Esophagus muscularis mucosa (tissue), 4 donors: ENCODE results near the gene HGS. TPM values are rescaled to one million over a fixed set of nuclear protein-coding genes. Genes with fewer than 3 reads are reported as not detected.

Experiments used
- DNase-seq: peaks from one replicate; pipeline ENCODE4 v3.0.0-alpha.2; 2017; ENCODE audit errors: extremely low spot score
- H3K27ac ChIP-seq, 4 donors: fragments of 200-600 bp; sonication (generic); replicated peaks in 1 of 4; 1 replicate in 3 of 4; 2 replicates in 1 of 4; pipeline ENCODE4 v1.5.1; 2016 to 2019; ENCODE audit warnings: mild to moderate bottlenecking in 1 of 4
- H3K27me3 ChIP-seq, 4 donors: fragments of 200-600 bp; sonication (generic); one replicate each; pipeline versions ENCODE4 v1.5.1 to v1.6.0; 2016 to 2019
- H3K36me3 ChIP-seq, 4 donors: fragments of 200-600 bp; sonication (generic); one replicate each; pipeline ENCODE4 v1.5.1; 2016 to 2019
- H3K4me1 ChIP-seq, 4 donors: fragments of 200-600 bp; sonication (generic); one replicate each; pipeline ENCODE4 v1.5.1; 2016 to 2019
- H3K4me3 ChIP-seq, 4 donors: fragments of 200-600 bp; sonication (generic); 1 replicate in 2 of 4; 2 replicates in 2 of 4; pipeline ENCODE4 v1.5.1; 2016 to 2019; ENCODE audit warnings: mild to moderate bottlenecking in 4 of 4, moderate library complexity in 1 of 4
- H3K9me3 ChIP-seq, 4 donors: fragments of 200-600 bp; sonication (generic); 1 replicate in 3 of 4; 2 replicates in 1 of 4; pipeline ENCODE4 v1.5.1; 2016 to 2019
- EP300 ChIP-seq: sonication (generic); formaldehyde crosslinking; IDR thresholded peaks from one replicate; pipeline ENCODE4 v1.6.1; 2017; ENCODE audit warnings: antibody characterized with exemption
- POLR2A ChIP-seq: fragments of 450-650 bp; IDR thresholded peaks from one replicate; pipeline ENCODE4 v1.6.1; 2017; ENCODE audit warnings: antibody characterized with exemption, moderate library complexity, mild to moderate bottlenecking, low read depth
- POLR2AphosphoS5 ChIP-seq, 2 donors: sonication (generic); formaldehyde crosslinking; IDR thresholded peaks; one replicate each; pipeline ENCODE4 v1.6.1; 2017; ENCODE audit warnings: antibody characterized with exemption in 2 of 2
- WGBS: methylation state at CpG from one replicate; pipeline ENCODE4 v1.1.5; 2018; 5-methylcytosine and 5-hydroxymethylcytosine counted together
- intact Hi-C: fragments of 100-400 bp; cut with DNase I; formaldehyde crosslinking; loops from one replicate; pipeline ENCODE4 v1.15.1; 2023
- total RNA-seq, 4 donors: library from RNA; depleted of rRNA; stranded (reverse); fragments of >200 nt; gene quantifications; one replicate each; pipeline versions ENCODE4 v1.1.0 to v1.2.1, GENCODE V29; 2016
- TF ChIP-seq, protein P1 (sequence below), 3 experiments: fragments of 200-600 bp in 2 of 3; fragments of 450-650 bp in 1 of 3; sonication (generic) in 2 of 3; IDR thresholded peaks; one replicate each; pipeline ENCODE4 v1.5.1; 2017 to 2019; ENCODE audit warnings: antibody characterized with exemption in 3 of 3, mild to moderate bottlenecking in 2 of 3, moderate library complexity in 1 of 3

The HGS gene
- total RNA-seq, 4 donors from 2014 or later, result 47.8 to 99.1 (median 65.5) TPM

DNA sequence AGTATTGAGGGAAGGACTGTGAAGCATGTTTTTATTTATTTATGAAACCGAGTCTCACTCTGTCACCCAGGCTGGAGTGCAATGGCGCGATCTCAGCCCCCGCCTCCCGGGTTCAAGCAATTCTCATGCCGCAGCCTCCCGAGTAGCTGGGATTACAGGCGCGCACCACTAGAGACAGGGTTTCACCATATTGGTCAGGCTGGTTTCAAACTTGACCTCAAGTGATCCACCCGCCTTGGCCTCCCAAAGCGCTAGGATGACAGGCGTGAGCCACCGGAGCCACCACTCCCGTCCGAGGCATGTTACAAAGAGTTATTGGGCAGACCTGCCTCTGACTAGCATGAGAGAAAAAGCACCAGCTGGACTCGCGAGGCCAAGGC lies 22.4 kb downstream of the HGS start:
- intact Hi-C loops, result no loop called here
- 94% methylated on average over 14 of the region's 17 CpGs for WGBS

DNA sequence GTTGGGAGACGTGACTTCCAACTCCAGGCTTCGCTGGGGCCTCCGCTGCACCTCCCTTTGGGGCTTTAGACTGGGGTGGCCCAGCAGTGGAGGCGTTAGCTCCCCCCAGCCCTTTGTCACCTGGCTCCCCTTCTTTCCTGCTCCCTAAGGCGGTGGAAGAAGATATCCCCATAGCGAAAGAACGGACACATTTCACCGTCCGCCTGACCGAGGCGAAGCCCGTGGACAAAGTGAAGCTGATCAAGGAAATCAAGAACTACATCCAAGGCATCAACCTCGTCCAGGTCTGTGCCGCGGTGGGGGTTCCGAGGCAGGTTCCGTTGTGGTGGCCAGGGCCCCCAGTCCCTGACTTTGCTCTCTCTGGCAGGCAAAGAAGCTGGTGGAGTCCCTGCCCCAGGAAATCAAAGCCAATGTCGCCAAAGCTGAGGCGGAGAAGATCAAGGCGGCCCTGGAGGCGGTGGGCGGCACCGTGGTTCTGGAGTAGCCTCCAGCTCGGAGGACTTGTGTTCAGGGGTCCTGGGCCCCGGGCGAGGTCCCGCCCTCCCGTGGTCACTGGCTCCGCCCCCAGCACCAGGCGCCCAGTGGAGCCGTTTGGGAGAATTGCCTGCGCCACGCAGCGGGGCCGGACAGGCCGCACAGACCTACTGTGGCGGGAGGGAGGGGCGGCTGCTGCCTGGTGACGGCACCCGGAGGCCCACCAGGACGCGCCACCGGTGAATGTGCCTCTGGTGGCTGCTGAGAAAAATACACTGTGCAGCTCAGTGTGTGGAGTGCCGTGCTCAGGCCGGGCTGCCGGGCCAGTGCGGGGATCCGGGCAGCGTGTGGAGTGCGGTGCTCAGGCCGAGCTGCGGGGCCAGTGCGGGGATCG lies 23.2 kb downstream of the HGS start:
- TF ChIP-seq, protein P1, sequence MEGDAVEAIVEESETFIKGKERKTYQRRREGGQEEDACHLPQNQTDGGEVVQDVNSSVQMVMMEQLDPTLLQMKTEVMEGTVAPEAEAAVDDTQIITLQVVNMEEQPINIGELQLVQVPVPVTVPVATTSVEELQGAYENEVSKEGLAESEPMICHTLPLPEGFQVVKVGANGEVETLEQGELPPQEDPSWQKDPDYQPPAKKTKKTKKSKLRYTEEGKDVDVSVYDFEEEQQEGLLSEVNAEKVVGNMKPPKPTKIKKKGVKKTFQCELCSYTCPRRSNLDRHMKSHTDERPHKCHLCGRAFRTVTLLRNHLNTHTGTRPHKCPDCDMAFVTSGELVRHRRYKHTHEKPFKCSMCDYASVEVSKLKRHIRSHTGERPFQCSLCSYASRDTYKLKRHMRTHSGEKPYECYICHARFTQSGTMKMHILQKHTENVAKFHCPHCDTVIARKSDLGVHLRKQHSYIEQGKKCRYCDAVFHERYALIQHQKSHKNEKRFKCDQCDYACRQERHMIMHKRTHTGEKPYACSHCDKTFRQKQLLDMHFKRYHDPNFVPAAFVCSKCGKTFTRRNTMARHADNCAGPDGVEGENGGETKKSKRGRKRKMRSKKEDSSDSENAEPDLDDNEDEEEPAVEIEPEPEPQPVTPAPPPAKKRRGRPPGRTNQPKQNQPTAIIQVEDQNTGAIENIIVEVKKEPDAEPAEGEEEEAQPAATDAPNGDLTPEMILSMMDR (IDR thresholded peaks at IDR 0.05), result no peak
- TF ChIP-seq POLR2A, result no peak
- TF ChIP-seq POLR2AphosphoS5 (IDR thresholded peaks at IDR 0.05), result no peak
- TF ChIP-seq EP300, result no peak
- no peak overlapping the region for H3K27ac ChIP-seq
- no peak overlapping the region for H3K4me3 ChIP-seq

More for the DNA sequence above, 22.4 kb downstream of the HGS start:
- peaks cover 11 to 47% (median 43%) of the 10 kb centered on the region in 4 donors for H3K36me3 ChIP-seq
- no peaks in the 10 kb centered on the region for H3K9me3 ChIP-seq
- TF ChIP-seq, protein P1 (IDR thresholded peaks at IDR 0.05), result no peak
- no peak for TF ChIP-seq EP300
- TF ChIP-seq POLR2A, result no peak
- no peak for TF ChIP-seq POLR2AphosphoS5 (IDR thresholded peaks at IDR 0.05)
- DNase-seq, result no peak
- H3K4me3 ChIP-seq, result no peak overlapping the region
- H3K27ac ChIP-seq, result no peak overlapping the region
- H3K27me3 ChIP-seq, result peaks cover 0 to 6% (median 0%) of the 10 kb centered on the region in 4 donors
- peaks cover 39 to 44% (median 39%) of the 10 kb centered on the region in 4 donors for H3K4me1 ChIP-seq

DNA sequence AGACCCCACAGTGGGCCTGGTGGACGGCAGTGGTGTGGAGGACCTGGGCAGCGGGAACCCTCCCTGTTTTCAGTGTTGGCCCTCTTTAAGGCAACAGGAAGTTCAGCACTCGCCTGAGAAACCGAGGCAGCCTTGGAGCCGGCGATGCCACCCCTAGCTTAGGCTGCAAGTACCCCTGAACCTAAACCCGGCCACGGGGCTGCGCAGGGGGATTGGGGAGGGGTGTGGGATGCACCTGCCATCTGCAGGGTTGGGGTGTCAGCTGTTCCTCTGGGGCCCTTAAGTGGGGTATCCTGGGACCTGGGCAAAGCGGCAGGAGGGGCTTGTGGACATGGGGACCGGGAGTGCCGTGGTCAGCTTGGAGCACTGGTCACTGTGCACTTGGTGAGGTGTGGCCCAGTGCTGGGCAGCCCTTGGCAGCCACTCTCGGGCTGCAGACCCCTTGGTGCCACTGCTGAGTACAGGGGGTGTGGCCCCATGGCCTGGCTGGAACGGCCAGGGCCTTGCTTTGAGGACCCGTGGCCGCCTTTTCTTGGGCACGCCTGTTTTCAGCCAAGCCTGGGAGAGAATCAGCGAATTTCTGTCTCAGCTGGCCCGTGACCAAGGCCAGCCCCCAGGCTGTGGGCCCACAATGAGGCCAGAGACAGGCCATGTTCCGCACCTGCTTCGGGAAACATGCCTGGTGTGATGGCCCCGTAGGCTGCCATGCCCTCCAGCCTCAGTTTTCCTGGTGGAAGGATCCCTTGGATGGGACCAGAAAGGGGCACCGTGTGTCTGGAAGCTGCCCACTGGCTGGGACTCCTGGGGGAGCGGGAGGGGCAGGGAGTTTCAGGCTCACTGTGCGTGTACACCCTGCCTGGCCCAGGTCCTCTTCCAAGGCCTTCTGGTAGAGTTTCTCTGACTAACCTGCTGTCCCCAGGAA lies 24.2 kb downstream of the HGS start:
- DNase-seq, result no peak
- 89% methylated on average over 15 of the region's 25 CpGs for WGBS
- TF ChIP-seq POLR2A (no peak), EP300 (no peak), POLR2AphosphoS5 (IDR thresholded peaks at IDR 0.05) (no peak)
- TF ChIP-seq, protein P1 (IDR thresholded peaks at IDR 0.05), result no peak
- peaks cover 9 to 40% (median 36%) of the 10 kb centered on the region in 4 donors for H3K36me3 ChIP-seq
- peaks cover 32 to 42% (median 38%) of the 10 kb centered on the region in 4 donors for H3K4me1 ChIP-seq
- peaks cover 0 to 6% (median 0%) of the 10 kb centered on the region in 4 donors for H3K27me3 ChIP-seq
- intact Hi-C loops, result no loop called here
- H3K4me3 ChIP-seq, result no peak overlapping the region
- H3K27ac ChIP-seq, result no peak overlapping the region
- no peaks in the 10 kb centered on the region for H3K9me3 ChIP-seq

More for the DNA sequence above, 23.2 kb downstream of the HGS start:
- Histone ChIP-seq H3K27me3 (peaks cover 0 to 6% (median 0%) of the 10 kb centered on the region in 4 donors), H3K4me1 (peaks cover 35 to 43% (median 38%) of the 10 kb centered on the region in 4 donors), H3K9me3 (no peaks in the 10 kb centered on the region), H3K36me3 (peaks cover 9 to 40% (median 36%) of the 10 kb centered on the region in 4 donors)
- 93% methylated on average over 32 of the region's 54 CpGs for WGBS
- DNase-seq, result no peak
- intact Hi-C loops, result no loop called here

DNA sequence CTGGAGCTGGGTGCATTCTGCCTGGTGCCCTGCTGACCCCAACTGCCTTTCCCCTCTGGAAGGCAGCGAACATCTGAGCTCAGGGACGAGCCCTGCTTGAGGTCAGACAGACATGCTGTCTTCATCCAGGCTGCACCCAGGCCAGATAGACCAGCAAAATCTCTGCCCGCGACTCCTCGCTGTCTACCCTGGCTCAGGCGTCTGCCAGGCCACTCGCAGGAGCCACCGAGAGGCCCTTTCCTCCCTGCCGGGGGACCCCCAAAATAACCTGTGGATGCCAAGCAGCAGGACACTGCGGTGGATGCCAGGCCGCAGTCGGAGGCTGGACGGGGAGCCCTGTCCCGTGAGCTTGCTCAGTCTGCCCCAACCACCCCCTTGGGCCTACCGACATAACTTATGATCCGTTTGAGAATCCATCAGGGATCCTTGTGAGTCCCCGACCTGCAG lies 25.0 kb downstream of the HGS start:
- H3K27ac ChIP-seq, result no peak overlapping the region
- no peaks in the 10 kb centered on the region for H3K9me3 ChIP-seq
- WGBS, result 88% methylated on average over 12 of the region's 17 CpGs
- no peak for DNase-seq
- peaks cover 35 to 47% (median 44%) of the 10 kb centered on the region in 4 donors for H3K4me1 ChIP-seq
- peaks cover 9 to 40% (median 36%) of the 10 kb centered on the region in 4 donors for H3K36me3 ChIP-seq
- H3K4me3 ChIP-seq, result no peak overlapping the region
- H3K27me3 ChIP-seq, result peaks cover 0 to 6% (median 0%) of the 10 kb centered on the region in 4 donors
- intact Hi-C loops, result no loop called here
- TF ChIP-seq EP300 (no peak), POLR2A (no peak)
- TF ChIP-seq, protein P1 (IDR thresholded peaks at IDR 0.05), result no peak
